HG03066 (cell line): Measurements from ENCODE around the gene PNPLA4.

ENCODE experiments used
- ATAC-seq: cut with Tn5 transposase; IDR thresholded peaks from one replicate; pipeline ENCODE4 v1.9.1; 2021; ENCODE audit warnings: low read depth; ENCODE audit not compliant: unreplicated experiment

The PNPLA4 gene

DNA sequence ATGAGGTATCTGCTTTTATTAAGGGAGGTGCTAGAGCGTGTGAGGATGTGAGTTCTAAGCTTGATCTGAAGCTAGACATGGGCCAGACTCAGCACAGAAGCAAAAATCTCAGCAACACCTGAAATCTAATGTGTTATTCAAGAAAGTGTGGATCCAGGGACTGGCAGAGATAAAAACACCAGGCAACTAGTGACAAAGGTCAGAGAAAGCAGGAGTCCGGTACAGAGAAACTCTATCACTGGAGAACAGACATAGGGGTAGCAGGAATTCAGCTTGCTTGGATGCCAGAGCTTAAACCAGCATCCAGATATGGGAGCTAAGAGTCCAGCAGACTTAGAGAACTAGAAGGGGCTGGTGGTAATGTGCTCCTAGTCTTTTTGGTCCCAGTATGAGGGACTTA is 50.3 kb downstream of the PNPLA4 start:
- no peak for ATAC-seq

DNA sequence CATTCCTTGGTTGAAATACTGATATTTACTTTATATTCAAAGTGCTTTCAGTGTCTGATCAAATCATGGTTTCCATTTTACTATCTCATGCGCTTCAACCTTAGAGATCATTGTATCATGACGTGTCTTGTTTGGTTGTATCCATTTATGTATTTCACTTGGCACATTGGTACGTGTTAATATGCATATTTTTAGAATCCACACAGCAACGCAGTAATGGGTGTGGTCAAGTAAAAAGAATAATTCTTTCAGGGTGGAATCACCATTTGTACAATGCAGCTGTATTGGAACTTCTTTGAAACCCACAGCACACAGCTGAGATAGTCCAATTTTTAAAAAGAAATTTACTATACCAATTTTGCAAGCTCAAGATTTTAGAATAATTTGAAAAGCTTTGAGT is 55.2 kb downstream of the PNPLA4 start:
- no peak for ATAC-seq

DNA sequence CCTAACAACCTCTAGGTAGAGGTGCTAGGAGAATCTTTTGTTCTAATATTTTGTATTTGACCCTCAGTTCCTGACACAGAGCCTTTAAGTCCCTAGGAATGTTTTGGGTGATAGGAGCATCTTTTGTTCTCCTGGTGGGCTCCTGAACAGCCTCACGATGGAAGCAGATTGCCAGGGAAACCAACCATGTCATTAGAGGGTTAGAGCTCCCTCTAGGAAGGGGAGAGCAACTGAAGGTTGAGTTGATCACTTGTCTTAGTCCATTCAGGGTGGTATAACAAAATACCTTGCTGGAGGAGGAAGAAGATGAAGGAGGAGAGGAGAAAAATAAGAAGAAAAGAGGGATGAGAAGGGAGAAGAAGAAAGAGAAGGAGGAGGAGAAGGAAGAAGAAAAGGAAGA is 75.0 kb downstream of the PNPLA4 start:
- no peak for ATAC-seq
